SK-N-SH (cell line): ENCODE data around the gene RFPL3. TPM values are rescaled to one million over a fixed set of nuclear protein-coding genes. Genes with fewer than 3 reads are reported as not detected.
"Not testable (repeated sequence)": the region's sequence is repeated elsewhere in the genome, so short reads cannot be mapped to it uniquely, and the experiment has no call there.

Source experiments
- CTCF ChIA-PET: fragments of 300-600, 350-600 bp; formaldehyde crosslinking; extraction: SDS; loops from one replicate; lab custom pipeline; 2021; lab: Yijun Ruan, JAX
- POLR2A ChIA-PET: fragments of 350-600 bp; sonication (Branson Sonifier 250); formaldehyde crosslinking; extraction: SDS; loops from one replicate; lab custom pipeline; 2020; ENCODE audit warnings: antibody characterized with exemption, inconsistent platforms; lab: Yijun Ruan, JAX
- DNase-seq: peaks from one replicate; pipeline ENCODE4 v3.0.0; 2012
- H2AFZ ChIP-seq: fragments of 200-600 bp; sonication (generic); 2 replicates; pipeline ENCODE4 v1.8.1; 2016; ENCODE audit warnings: antibody characterized with exemption, mild to moderate bottlenecking, low read depth
- H3F3A ChIP-seq: fragments of 200-600 bp; sonication (generic); replicated peaks from 2 replicates; pipeline ENCODE3; 2016; ENCODE audit warnings: antibody characterized with exemption, mild to moderate bottlenecking; ENCODE audit not compliant: insufficient read depth
- H3K27ac ChIP-seq, 2 experiments: fragments of 200-500 bp in 1 of 2; fragments of 200-600 bp in 1 of 2; sonication (Bioruptor generic) in 1 of 2; sonication (generic), shearing (Covaris generic) in 1 of 2; 2 replicates each; pipeline versions ENCODE4 v1.5.1 to v1.6.1; 2014 to 2016; ENCODE audit warnings: low read depth in 2 of 2, inconsistent platforms in 1 of 2, low read length in 1 of 2, mild to moderate bottlenecking in 1 of 2, mixed read lengths in 1 of 2
- H3K27me3 ChIP-seq: fragments of 200-600 bp; sonication (generic), shearing (Covaris generic); 2 replicates; pipeline ENCODE4 v1.6.1; 2016; ENCODE audit warnings: mixed run types; ENCODE audit not compliant: insufficient read depth
- H3K36me3 ChIP-seq, 2 experiments: fragments of 200-500 bp in 1 of 2; fragments of 200-600 bp in 1 of 2; sonication (Bioruptor generic) in 1 of 2; sonication (generic) in 1 of 2; replicated peaks in 1 of 2; 2 replicates each; pipeline versions ENCODE3 to v1.5.1; 2014 to 2016; ENCODE audit warnings: low read length in 1 of 2, mild to moderate bottlenecking in 1 of 2; ENCODE audit not compliant: insufficient read depth in 2 of 2, control insufficient read depth in 1 of 2
- H3K4me1 ChIP-seq, 2 experiments: fragments of 200-500 bp in 1 of 2; fragments of 200-600 bp in 1 of 2; sonication (Bioruptor generic) in 1 of 2; sonication (generic), shearing (Covaris generic) in 1 of 2; 2 replicates each; pipeline versions ENCODE4 v1.5.1 to v1.6.1; 2014 to 2016; ENCODE audit warnings: low read depth in 1 of 2, low read length in 1 of 2, mixed run types in 1 of 2; ENCODE audit not compliant: insufficient read depth in 2 of 2, control insufficient read depth in 1 of 2
- H3K4me2 ChIP-seq: fragments of 200-600 bp; sonication (generic), shearing (Covaris generic); 2 replicates; pipeline ENCODE4 v1.6.1; 2017; ENCODE audit warnings: mixed run types
- H3K4me3 ChIP-seq, 2 experiments: fragments of 200-500 bp in 1 of 2; fragments of 200-600 bp in 1 of 2; sonication (Bioruptor generic) in 1 of 2; sonication (generic), shearing (Covaris generic) in 1 of 2; 2 replicates each; pipeline versions ENCODE4 v1.5.1 to v1.8.1; 2014 to 2016; ENCODE audit warnings: low read depth in 2 of 2, inconsistent platforms in 1 of 2, low read length in 1 of 2, mild to moderate bottlenecking in 1 of 2, mixed read lengths in 1 of 2, moderate library complexity in 1 of 2
- H3K79me2 ChIP-seq: fragments of 200-600 bp; sonication (generic); 2 replicates; pipeline ENCODE4 v1.8.1; 2017; ENCODE audit warnings: mild to moderate bottlenecking; ENCODE audit not compliant: insufficient read depth
- H3K9ac ChIP-seq: fragments of 200-600 bp; sonication (generic); 2 replicates; pipeline ENCODE4 v1.6.1; 2017; ENCODE audit warnings: mixed run types
- H3K9me2 ChIP-seq: fragments of 200-600 bp; sonication (generic); 2 replicates; pipeline ENCODE4 v1.6.1; 2017; ENCODE audit warnings: mixed run types
- H3K9me3 ChIP-seq: fragments of 200-600 bp; sonication (generic); 2 replicates; pipeline ENCODE4 v1.6.1; 2017; ENCODE audit warnings: mixed run types, mild to moderate bottlenecking, moderate library complexity
- H4K20me1 ChIP-seq: fragments of 200-600 bp; sonication (generic); 2 replicates; pipeline ENCODE4 v1.6.1; 2017; ENCODE audit warnings: mild to moderate bottlenecking, mixed run types; ENCODE audit not compliant: insufficient read depth
- EP300 ChIP-seq, 2 experiments: IDR thresholded peaks; 2 replicates each; pipeline versions ENCODE4 v1.4.0 to v1.6.1; 2012; ENCODE audit warnings: borderline replicate concordance in 1 of 2, low read depth in 1 of 2, low read length in 1 of 2
- FOSL2 ChIP-seq: IDR thresholded peaks from 2 replicates; pipeline ENCODE4 v1.4.0; 2012; ENCODE audit warnings: low read depth, mild to moderate bottlenecking, moderate library complexity, borderline replicate concordance
- FOXM1 ChIP-seq: IDR thresholded peaks from 2 replicates; pipeline ENCODE4 v1.4.0; 2012; ENCODE audit warnings: low read depth, mild to moderate bottlenecking
- GABPA ChIP-seq: IDR thresholded peaks from 2 replicates; pipeline ENCODE4 v1.4.0; 2012; ENCODE audit warnings: low read depth, mild to moderate bottlenecking
- GATA2 ChIP-seq: sonication (generic); formaldehyde crosslinking; IDR thresholded peaks from 2 replicates; pipeline ENCODE4 v1.5.0; 2020; ENCODE audit warnings: mild to moderate bottlenecking, missing genetic modification reagents
- JUND ChIP-seq: IDR thresholded peaks from 2 replicates; pipeline ENCODE4 v1.4.0; 2012
- MXI1 ChIP-seq: IDR thresholded peaks from 2 replicates; pipeline ENCODE4 v1.6.1; 2012; ENCODE audit warnings: mild to moderate bottlenecking, low read depth, low read length, improper control_type of control experiment
- NRF1 ChIP-seq: IDR thresholded peaks from 2 replicates; pipeline ENCODE4 v1.6.1; 2012; ENCODE audit warnings: low read depth, mild to moderate bottlenecking, low read length
- PBX3 ChIP-seq: IDR thresholded peaks from 2 replicates; pipeline ENCODE4; 2012
- POLR2AphosphoS5 ChIP-seq: IDR thresholded peaks from 2 replicates; pipeline ENCODE4 v1.6.1; 2012; ENCODE audit warnings: low read depth, low read length
- RCOR1 ChIP-seq: fragments of 150-350 bp; IDR thresholded peaks from 2 replicates; pipeline ENCODE4 v1.6.1; 2017; ENCODE audit warnings: antibody characterized with exemption, low read length
- RXRA ChIP-seq: IDR thresholded peaks from 2 replicates; pipeline ENCODE4 v1.4.0; 2012; ENCODE audit warnings: low read depth, mild to moderate bottlenecking, borderline replicate concordance
- SIN3A ChIP-seq: IDR thresholded peaks from 2 replicates; pipeline ENCODE4 v1.6.1; 2012; ENCODE audit warnings: low read depth, mild to moderate bottlenecking, low read length, moderate library complexity, borderline replicate concordance
- USF1 ChIP-seq: IDR thresholded peaks from 2 replicates; pipeline ENCODE4 v1.4.0; 2012; ENCODE audit warnings: low read depth, borderline replicate concordance
- YY1 ChIP-seq: IDR thresholded peaks from 2 replicates; pipeline ENCODE4 v1.4.0; 2012; ENCODE audit warnings: low read depth, mild to moderate bottlenecking
- WGBS: methylation state at CpG from one replicate; pipeline ENCODE4 v1.1.6; 2017; ENCODE audit warnings: low lambda C conversion rate; 5-methylcytosine and 5-hydroxymethylcytosine counted together
- polyA plus RNA-seq, 3 experiments: library from polyadenylated mRNA; depleted of rRNA; stranded (reverse); fragments of >200 nt; gene quantifications; 2 replicates each; pipeline ENCODE4 v1.2.3, GENCODE V29; 2012
- TF ChIP-seq, protein P1 (sequence below): IDR thresholded peaks from 2 replicates; pipeline ENCODE4 v1.4.0; 2012; ENCODE audit warnings: low read depth, borderline replicate concordance
- TF ChIP-seq, protein P2 (sequence below): fragments of 150-350 bp; IDR thresholded peaks from 2 replicates; pipeline ENCODE4 v1.6.1; 2016; ENCODE audit warnings: mild to moderate bottlenecking, low read depth, low read length
- TF ChIP-seq, protein P3 (sequence below): fragments of 200-600 bp; sonication (generic); IDR thresholded peaks from 2 replicates; pipeline ENCODE4 v1.6.1; 2017; ENCODE audit warnings: antibody characterized with exemption, mild to moderate bottlenecking, moderate library complexity

The RFPL3 gene
- polyA plus RNA-seq (2012; rRNA removed): not detected in 2 replicates
- not detected in 2 replicates for polyA plus RNA-seq (2012; cell fraction: cytosol; rRNA removed)
- polyA plus RNA-seq (2012; cell fraction: nucleus; rRNA removed): not detected in 2 replicates

DNA sequence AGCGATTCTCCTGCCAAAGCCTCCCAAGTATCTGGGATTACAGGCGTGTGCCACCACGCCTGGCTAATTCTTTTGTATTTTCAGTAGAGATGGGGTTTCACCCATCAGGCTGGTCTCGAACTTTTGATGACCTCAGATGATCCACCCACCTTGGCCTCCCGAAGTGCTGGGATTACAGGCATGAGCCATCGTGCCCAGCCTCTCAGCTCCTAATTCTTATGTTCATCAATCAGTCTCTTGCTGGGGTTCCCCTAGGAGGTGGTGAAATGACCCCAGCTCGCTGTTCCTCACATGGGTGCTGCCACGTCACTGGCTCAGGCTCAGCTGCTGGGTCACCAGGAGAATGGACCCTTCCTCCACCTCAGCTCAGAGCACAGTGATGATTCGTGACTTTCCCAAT lies at the start of gene RFPL3:
Gene RFPL3, plus strand, starts transcription at position 301 of the 400 bp plus-strand sequence. CDS start 205 bp downstream, outside the sequence.
- H3K36me3 ChIP-seq, CTCF ChIA-PET, POLR2A ChIA-PET, H3K27me3 ChIP-seq, H3K9me2 ChIP-seq, DNase-seq, H4K20me1 ChIP-seq, H2AFZ ChIP-seq, H3K4me2 ChIP-seq, H3K9ac ChIP-seq, H3K9me3 ChIP-seq, H3K79me2 ChIP-seq, H3K27ac ChIP-seq, H3K4me3 ChIP-seq, H3K4me1 ChIP-seq, H3F3A ChIP-seq: not testable (repeated sequence)
- 44% methylated on average over 9 of the region's 9 CpGs for WGBS

- WGBS: 63% methylated on average over 5 of the region's 7 CpGs
- H3K4me2 ChIP-seq: no peak overlapping the region
- H4K20me1 ChIP-seq: no peaks in the 10 kb centered on the region
- H3K9me3 ChIP-seq: no peaks in the 10 kb centered on the region
- ChIA-PET POLR2A (no interaction called here), CTCF (interaction anchor here (0.6 to 2.2 kb wide), 2 partner anchors 42 to 994 kb away, joined by 3 to 7 read pairs; no protein-coding TSS in a partner anchor)
- H3F3A ChIP-seq: no peaks in the 10 kb centered on the region
- no peak overlapping the region for H2AFZ ChIP-seq
- no peaks in the 10 kb centered on the region for H3K27me3 ChIP-seq
- TF ChIP-seq POLR2AphosphoS5 (no peak), USF1 (no peak), RCOR1 (no peak), GABPA (no peak), YY1 (no peak), FOXM1 (no peak), FOSL2 (no peak), GATA2 (no peak), PBX3 (no peak), MXI1 (no peak), SIN3A (no peak), EP300 (IDR thresholded peaks at IDR 0.05; ENCODE audit: borderline replicate concordance in 1 of 2, low read depth in 1 of 2, low read length in 1 of 2) (no peak), RXRA (no peak), JUND (no peak), NRF1 (no peak)
- TF ChIP-seq, protein P1, sequence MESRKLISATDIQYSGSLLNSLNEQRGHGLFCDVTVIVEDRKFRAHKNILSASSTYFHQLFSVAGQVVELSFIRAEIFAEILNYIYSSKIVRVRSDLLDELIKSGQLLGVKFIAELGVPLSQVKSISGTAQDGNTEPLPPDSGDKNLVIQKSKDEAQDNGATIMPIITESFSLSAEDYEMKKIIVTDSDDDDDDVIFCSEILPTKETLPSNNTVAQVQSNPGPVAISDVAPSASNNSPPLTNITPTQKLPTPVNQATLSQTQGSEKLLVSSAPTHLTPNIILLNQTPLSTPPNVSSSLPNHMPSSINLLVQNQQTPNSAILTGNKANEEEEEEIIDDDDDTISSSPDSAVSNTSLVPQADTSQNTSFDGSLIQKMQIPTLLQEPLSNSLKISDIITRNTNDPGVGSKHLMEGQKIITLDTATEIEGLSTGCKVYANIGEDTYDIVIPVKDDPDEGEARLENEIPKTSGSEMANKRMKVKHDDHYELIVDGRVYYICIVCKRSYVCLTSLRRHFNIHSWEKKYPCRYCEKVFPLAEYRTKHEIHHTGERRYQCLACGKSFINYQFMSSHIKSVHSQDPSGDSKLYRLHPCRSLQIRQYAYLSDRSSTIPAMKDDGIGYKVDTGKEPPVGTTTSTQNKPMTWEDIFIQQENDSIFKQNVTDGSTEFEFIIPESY: no peak
- TF ChIP-seq, protein P2, sequence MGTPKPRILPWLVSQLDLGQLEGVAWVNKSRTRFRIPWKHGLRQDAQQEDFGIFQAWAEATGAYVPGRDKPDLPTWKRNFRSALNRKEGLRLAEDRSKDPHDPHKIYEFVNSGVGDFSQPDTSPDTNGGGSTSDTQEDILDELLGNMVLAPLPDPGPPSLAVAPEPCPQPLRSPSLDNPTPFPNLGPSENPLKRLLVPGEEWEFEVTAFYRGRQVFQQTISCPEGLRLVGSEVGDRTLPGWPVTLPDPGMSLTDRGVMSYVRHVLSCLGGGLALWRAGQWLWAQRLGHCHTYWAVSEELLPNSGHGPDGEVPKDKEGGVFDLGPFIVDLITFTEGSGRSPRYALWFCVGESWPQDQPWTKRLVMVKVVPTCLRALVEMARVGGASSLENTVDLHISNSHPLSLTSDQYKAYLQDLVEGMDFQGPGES: no peak
- TF ChIP-seq, protein P3, sequence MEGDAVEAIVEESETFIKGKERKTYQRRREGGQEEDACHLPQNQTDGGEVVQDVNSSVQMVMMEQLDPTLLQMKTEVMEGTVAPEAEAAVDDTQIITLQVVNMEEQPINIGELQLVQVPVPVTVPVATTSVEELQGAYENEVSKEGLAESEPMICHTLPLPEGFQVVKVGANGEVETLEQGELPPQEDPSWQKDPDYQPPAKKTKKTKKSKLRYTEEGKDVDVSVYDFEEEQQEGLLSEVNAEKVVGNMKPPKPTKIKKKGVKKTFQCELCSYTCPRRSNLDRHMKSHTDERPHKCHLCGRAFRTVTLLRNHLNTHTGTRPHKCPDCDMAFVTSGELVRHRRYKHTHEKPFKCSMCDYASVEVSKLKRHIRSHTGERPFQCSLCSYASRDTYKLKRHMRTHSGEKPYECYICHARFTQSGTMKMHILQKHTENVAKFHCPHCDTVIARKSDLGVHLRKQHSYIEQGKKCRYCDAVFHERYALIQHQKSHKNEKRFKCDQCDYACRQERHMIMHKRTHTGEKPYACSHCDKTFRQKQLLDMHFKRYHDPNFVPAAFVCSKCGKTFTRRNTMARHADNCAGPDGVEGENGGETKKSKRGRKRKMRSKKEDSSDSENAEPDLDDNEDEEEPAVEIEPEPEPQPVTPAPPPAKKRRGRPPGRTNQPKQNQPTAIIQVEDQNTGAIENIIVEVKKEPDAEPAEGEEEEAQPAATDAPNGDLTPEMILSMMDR: no peak
- H3K79me2 ChIP-seq: no peaks in the 10 kb centered on the region
- H3K4me1 ChIP-seq: no peaks in the 10 kb centered on the region
- H3K4me3 ChIP-seq: no peak overlapping the region
- no peaks in the 10 kb centered on the region for H3K36me3 ChIP-seq
- DNase-seq: no peak
- no peak overlapping the region for H3K27ac ChIP-seq
- H3K9ac ChIP-seq: no peak overlapping the region
- H3K9me2 ChIP-seq: no peaks in the 10 kb centered on the region
These were observed 49.5 kb upstream of the RFPL3 start for GRCh38 chr22:32308191-32308590.
